Lower leg skin (tissue), 3 donors: Measurements from ENCODE around the gene NCS1.

ENCODE experiments used
- POLR2A ChIP-seq, 2 donors: fragments of 450-650 bp; IDR thresholded peaks; one replicate each; pipeline ENCODE4 v1.6.1; 2016 to 2017; ENCODE audit warnings: antibody characterized with exemption in 2 of 2, mild to moderate bottlenecking in 1 of 2, moderate library complexity in 1 of 2
- TF ChIP-seq, protein P1 (sequence below), 3 donors: fragments of 450-650 bp; IDR thresholded peaks; one replicate each; pipeline ENCODE4 v1.5.1; 2016; ENCODE audit warnings: antibody characterized with exemption in 3 of 3, mild to moderate bottlenecking in 3 of 3, moderate library complexity in 2 of 3

- TF ChIP-seq, protein P1, sequence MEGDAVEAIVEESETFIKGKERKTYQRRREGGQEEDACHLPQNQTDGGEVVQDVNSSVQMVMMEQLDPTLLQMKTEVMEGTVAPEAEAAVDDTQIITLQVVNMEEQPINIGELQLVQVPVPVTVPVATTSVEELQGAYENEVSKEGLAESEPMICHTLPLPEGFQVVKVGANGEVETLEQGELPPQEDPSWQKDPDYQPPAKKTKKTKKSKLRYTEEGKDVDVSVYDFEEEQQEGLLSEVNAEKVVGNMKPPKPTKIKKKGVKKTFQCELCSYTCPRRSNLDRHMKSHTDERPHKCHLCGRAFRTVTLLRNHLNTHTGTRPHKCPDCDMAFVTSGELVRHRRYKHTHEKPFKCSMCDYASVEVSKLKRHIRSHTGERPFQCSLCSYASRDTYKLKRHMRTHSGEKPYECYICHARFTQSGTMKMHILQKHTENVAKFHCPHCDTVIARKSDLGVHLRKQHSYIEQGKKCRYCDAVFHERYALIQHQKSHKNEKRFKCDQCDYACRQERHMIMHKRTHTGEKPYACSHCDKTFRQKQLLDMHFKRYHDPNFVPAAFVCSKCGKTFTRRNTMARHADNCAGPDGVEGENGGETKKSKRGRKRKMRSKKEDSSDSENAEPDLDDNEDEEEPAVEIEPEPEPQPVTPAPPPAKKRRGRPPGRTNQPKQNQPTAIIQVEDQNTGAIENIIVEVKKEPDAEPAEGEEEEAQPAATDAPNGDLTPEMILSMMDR (IDR thresholded peaks at IDR 0.05) = no peak
- no peak for TF ChIP-seq POLR2A (IDR thresholded peaks at IDR 0.05)
Observed at GRCh38 chr9:130159057-130159456, 13.1 kb upstream of the NCS1 start.
